ENCODE measurements around the gene TEDC1.
A peak's percentile ranks its signal among the peaks of the same experiment; 100 is the strongest.

The TEDC1 gene, protein sequence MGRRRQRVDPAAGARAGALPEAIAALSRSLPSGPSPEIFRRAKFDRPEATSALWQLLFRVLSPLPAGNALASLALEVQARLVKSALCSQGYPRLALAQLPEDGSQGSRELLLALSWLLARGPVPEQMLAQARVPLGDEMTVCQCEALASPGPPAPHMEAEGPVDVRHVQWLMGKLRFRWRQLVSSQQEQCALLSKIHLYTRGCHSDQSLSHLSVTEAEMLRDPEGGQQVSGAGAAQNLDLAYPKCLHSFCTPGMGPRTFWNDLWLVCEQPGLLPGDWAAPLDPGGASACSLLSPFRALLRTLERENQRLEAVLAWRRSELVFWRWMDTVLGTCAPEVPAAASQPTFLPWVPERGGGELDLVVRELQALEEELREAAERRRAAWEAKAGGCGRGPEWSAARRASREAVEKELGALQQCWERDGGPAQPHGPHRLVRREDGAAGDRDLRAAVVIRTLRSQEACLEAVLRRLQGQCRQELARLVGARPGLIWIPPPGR

DNA sequence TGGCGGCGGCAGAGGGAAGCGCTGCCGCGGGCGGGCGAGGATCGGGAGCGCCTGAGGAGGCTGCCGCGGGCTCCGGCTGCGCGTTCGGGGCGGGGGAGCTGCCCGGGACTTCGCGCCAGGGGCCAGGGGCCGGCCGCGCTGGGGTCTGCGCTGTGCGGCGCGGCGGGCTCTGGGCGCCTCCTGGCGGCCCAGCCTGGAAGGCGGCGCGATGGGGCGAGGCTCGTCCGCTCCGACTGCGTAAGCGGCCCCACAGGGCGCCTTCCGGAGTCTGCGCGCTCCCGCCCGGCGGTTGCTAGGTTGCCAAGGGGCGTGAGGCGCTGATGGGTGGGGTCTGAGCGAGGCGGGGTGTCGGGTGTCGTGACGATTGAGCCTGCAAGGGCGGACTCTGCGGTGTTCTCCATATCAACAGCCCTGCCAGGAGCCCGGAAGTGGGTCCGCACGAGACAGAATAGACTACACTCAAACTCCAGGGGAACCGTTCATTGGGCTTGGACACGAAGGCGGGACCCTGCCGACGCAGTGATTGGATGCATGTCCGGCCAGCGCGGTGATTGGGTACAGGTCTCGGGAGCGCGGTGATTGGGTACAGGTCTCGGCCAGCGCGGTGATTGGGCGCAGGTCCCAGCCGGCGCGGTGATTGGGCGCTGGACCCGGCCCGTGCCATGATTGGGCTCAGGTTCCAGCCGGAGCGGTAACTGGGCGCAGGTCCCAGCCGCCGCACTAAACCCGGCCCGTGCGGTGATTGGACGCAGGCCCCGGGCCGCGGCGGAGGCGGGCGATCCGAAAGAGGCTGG is at the start of gene TEDC1:
TSS of gene TEDC1 (plus strand) at position 675 of the 794 bp plus-strand sequence. CDS start 130 bp downstream, outside the sequence.
- TF ChIP-seq, protein P1, sequence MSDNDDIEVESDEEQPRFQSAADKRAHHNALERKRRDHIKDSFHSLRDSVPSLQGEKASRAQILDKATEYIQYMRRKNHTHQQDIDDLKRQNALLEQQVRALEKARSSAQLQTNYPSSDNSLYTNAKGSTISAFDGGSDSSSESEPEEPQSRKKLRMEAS (IDR thresholded peaks at IDR 0.05), result peak; percentile 19; the same call in 1 of the 2 replicates
- TF ChIP-seq NFIC (IDR thresholded peaks at IDR 0.05) (peak; percentile 22; the same call in 1 of the 2 replicates), TAF1 (IDR thresholded peaks at IDR 0.05; ENCODE audit: low read depth) (peak; percentile 60), TEAD4 (IDR thresholded peaks at IDR 0.05) (no peak), RAD21 (IDR thresholded peaks at IDR 0.05; ENCODE audit: low read depth) (peak; percentile 68; the same call in 1 of the 2 replicates), TCF12 (IDR thresholded peaks at IDR 0.05; ENCODE audit: low read depth) (peak; percentile 32; the same call in 1 of the 2 replicates), EP300 (IDR thresholded peaks at IDR 0.05; ENCODE audit: borderline replicate concordance) (0 out of 2 replicates have a peak, but pooled peaks have one; percentile 30), ZBTB7A (IDR thresholded peaks at IDR 0.05; ENCODE audit: low read depth) (peak; percentile 75), REST (IDR thresholded peaks at IDR 0.05; ENCODE audit: low read depth) (no peak), CEBPB (IDR thresholded peaks at IDR 0.05) (no peak), YY1 (IDR thresholded peaks at IDR 0.05; ENCODE audit: low read depth) (peak; percentile 15; the same call in 1 of the 2 replicates)
- TF ChIP-seq, protein P2, sequence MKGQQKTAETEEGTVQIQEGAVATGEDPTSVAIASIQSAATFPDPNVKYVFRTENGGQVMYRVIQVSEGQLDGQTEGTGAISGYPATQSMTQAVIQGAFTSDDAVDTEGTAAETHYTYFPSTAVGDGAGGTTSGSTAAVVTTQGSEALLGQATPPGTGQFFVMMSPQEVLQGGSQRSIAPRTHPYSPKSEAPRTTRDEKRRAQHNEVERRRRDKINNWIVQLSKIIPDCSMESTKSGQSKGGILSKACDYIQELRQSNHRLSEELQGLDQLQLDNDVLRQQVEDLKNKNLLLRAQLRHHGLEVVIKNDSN (IDR thresholded peaks at IDR 0.05), result no peak; the same call in none of the 2 replicates

DNA sequence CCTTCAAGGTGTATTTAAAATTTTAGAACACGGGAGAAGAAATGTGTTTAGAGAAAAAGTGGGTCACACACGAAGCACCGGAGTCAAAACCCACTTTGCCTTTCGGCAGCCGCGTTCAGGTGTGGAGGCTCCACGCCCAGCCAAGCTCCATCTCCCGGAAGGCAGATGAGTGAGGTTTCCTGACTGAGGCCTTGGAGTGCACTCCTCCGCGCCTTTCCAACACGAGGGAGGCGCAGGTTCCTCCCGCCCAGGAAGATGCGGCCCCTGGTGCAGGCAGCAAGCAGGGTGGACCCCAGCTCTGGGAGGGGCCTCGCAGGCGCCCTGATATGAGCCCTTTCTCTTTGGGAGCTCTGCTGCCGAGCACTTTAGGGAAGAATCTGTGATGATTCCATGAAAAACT is 48.9 kb upstream of the TEDC1 start:
- TF ChIP-seq CREB1 (IDR thresholded peaks at IDR 0.05; ENCODE audit: low read depth) (no peak), YY1 (IDR thresholded peaks at IDR 0.05; ENCODE audit: low read depth) (no peak), NFIC (IDR thresholded peaks at IDR 0.05) (no peak), TAF1 (IDR thresholded peaks at IDR 0.05; ENCODE audit: low read depth) (no peak), RAD21 (IDR thresholded peaks at IDR 0.05; ENCODE audit: low read depth) (no peak), CEBPB (IDR thresholded peaks at IDR 0.05) (no peak), TCF12 (IDR thresholded peaks at IDR 0.05; ENCODE audit: low read depth) (no peak), FOXM1 (IDR thresholded peaks at IDR 0.05; ENCODE audit: borderline replicate concordance, low read depth) (no peak), ZBTB7A (IDR thresholded peaks at IDR 0.05; ENCODE audit: low read depth) (no peak)
- TF ChIP-seq, protein P1 (IDR thresholded peaks at IDR 0.05), result no peak

- TF ChIP-seq NFIC (IDR thresholded peaks at IDR 0.05) (no peak), CEBPB (IDR thresholded peaks at IDR 0.05) (no peak), EP300 (IDR thresholded peaks at IDR 0.05; ENCODE audit: borderline replicate concordance) (no peak), RAD21 (IDR thresholded peaks at IDR 0.05; ENCODE audit: low read depth) (no peak)
- TF ChIP-seq, protein P1 (IDR thresholded peaks at IDR 0.05), result no peak
These were observed 48.2 kb upstream of the TEDC1 start for GRCh38 chr14:105442834-105443233.

DNA sequence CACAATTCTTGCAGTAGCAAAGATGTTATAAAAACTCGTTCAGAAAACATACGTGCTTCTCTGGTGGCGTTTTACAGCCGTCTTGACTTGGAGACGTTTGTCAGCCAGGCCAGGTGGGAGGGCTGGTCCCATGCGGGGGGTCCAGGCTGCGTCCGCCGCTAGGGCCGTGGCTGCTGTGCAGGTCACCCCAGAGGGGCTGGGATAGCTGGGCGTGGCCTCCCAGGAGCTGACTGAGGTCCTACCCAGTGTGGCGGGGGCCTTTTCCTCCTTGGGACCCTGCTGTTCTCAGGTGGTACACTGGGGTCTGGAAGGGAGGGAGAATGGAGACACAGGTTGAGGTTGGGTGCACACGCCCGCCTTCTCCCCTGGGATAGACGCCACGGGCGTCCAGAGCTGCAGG is 46.2 kb upstream of the TEDC1 start:
- TF ChIP-seq EGR1 (IDR thresholded peaks at IDR 0.05) (no peak), REST (IDR thresholded peaks at IDR 0.05; ENCODE audit: low read depth) (no peak), CEBPB (IDR thresholded peaks at IDR 0.05) (no peak), RAD21 (IDR thresholded peaks at IDR 0.05; ENCODE audit: low read depth) (no peak), YY1 (IDR thresholded peaks at IDR 0.05; ENCODE audit: low read depth) (no peak), CREB1 (IDR thresholded peaks at IDR 0.05; ENCODE audit: low read depth) (no peak), TEAD4 (IDR thresholded peaks at IDR 0.05) (no peak), TCF12 (IDR thresholded peaks at IDR 0.05; ENCODE audit: low read depth) (no peak), NFIC (IDR thresholded peaks at IDR 0.05) (no peak), FOXM1 (IDR thresholded peaks at IDR 0.05; ENCODE audit: borderline replicate concordance, low read depth) (no peak), ZBTB7A (IDR thresholded peaks at IDR 0.05; ENCODE audit: low read depth) (no peak), TAF1 (IDR thresholded peaks at IDR 0.05; ENCODE audit: low read depth) (no peak), EP300 (IDR thresholded peaks at IDR 0.05; ENCODE audit: borderline replicate concordance) (no peak)
- TF ChIP-seq, protein P2 (IDR thresholded peaks at IDR 0.05), result no peak
- TF ChIP-seq, protein P1 (IDR thresholded peaks at IDR 0.05), result no peak
